ENCODE measurements around the gene ELOVL5. TPM values are rescaled to one million over a fixed set of nuclear protein-coding genes. Genes with fewer than 3 reads are reported as not detected.

The ELOVL5 gene
- polyA plus RNA-seq, 1 donor from 2014 or later = 31.2 TPM

DNA sequence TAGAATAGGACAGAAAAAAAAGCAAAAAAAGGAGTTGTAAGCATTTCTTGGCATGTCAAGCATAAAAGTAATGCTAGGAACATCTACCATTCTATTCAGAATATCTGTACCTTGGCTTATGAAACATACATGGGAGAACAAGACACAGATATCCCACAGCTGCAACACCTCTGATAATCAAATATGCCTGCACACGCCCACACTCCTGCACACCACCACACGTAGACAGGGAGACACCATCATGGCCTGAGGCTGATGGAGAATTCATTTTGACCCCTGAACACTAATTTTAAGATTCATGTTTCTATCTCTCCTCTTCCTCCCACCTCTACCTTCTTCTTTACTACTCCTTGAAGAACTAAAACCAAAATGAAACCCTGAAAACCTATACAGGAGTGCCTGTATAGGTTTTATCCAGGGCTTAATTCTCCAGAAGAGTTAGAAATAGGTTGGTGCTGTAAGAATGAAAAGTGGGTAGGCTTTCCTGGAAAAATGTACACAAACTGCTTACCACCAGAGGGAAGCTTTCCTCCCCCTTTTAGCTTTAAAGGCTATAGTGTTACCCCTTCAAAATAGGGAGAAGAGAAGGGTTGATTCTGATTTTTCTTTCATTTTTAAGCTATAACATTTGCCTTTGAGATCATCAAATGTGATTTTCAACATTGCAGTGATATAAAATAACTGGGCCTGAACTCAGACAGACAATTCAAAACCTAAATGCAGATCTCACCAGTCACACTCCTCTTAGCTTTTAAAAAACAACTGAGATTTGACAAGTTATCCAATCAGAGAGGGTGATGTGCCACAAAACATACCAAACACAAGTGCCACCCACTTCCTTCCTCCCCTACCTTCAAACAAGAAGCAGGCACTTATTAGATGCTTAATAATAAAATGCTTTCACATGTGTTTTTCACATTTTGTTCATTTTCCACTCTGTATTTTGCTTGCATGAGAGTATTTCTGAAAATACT is 57.9 kb downstream of the ELOVL5 start:
- H3K27me3 ChIP-seq (ENCODE audit: insufficient read depth, low read depth, low read length) = no peaks in the 10 kb centered on the region
- H2AFZ ChIP-seq (ENCODE audit: low read depth, low read length) = no peak overlapping the region
- no peak overlapping the region for H3K9ac ChIP-seq (ENCODE audit: low read length)
- H3F3A ChIP-seq (ENCODE audit: insufficient read depth, low read length, poor library complexity, severe bottlenecking) = no peaks in the 10 kb centered on the region
- H3K4me2 ChIP-seq (ENCODE audit: low read length) = no peak overlapping the region
- H4K20me1 ChIP-seq (ENCODE audit: insufficient read depth) = no peaks in the 10 kb centered on the region
- H3K36me3 ChIP-seq (ENCODE audit: insufficient read depth, low read length) = peaks cover 7% of the 10 kb centered on the region
- H3K27ac ChIP-seq (ENCODE audit: low read length) = no peak overlapping the region
- no peak overlapping the region for H3K4me3 ChIP-seq (ENCODE audit: low read length)
- no peaks in the 10 kb centered on the region for H3K9me3 ChIP-seq (ENCODE audit: low read length)
- peaks cover 3% of the 10 kb centered on the region for H3K79me2 ChIP-seq (replicated peaks; ENCODE audit: insufficient read depth, low read length)
- no peaks in the 10 kb centered on the region for H3K9me2 ChIP-seq (ENCODE audit: insufficient read depth, low read length)
- TF ChIP-seq TAF1 (IDR thresholded peaks at IDR 0.05; ENCODE audit: low read depth) (no peak), POLR2AphosphoS5 (IDR thresholded peaks at IDR 0.05) (no peak), EP300 (conservative IDR thresholded peaks at IDR 0.05; ENCODE audit: poor library complexity, severe bottlenecking) (no peak), MXI1 (conservative IDR thresholded peaks at IDR 0.05; ENCODE audit: poor library complexity, severe bottlenecking) (no peak), SMC3 (conservative IDR thresholded peaks at IDR 0.05; ENCODE audit: poor library complexity) (no peak), RAD21 (conservative IDR thresholded peaks at IDR 0.05) (no peak), EZH2 (IDR thresholded peaks at IDR 0.05; ENCODE audit: borderline replicate concordance, insufficient read depth, low read length, poor library complexity, severe bottlenecking) (no peak)
- TF ChIP-seq, protein P1, sequence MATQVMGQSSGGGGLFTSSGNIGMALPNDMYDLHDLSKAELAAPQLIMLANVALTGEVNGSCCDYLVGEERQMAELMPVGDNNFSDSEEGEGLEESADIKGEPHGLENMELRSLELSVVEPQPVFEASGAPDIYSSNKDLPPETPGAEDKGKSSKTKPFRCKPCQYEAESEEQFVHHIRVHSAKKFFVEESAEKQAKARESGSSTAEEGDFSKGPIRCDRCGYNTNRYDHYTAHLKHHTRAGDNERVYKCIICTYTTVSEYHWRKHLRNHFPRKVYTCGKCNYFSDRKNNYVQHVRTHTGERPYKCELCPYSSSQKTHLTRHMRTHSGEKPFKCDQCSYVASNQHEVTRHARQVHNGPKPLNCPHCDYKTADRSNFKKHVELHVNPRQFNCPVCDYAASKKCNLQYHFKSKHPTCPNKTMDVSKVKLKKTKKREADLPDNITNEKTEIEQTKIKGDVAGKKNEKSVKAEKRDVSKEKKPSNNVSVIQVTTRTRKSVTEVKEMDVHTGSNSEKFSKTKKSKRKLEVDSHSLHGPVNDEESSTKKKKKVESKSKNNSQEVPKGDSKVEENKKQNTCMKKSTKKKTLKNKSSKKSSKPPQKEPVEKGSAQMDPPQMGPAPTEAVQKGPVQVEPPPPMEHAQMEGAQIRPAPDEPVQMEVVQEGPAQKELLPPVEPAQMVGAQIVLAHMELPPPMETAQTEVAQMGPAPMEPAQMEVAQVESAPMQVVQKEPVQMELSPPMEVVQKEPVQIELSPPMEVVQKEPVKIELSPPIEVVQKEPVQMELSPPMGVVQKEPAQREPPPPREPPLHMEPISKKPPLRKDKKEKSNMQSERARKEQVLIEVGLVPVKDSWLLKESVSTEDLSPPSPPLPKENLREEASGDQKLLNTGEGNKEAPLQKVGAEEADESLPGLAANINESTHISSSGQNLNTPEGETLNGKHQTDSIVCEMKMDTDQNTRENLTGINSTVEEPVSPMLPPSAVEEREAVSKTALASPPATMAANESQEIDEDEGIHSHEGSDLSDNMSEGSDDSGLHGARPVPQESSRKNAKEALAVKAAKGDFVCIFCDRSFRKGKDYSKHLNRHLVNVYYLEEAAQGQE (IDR thresholded peaks at IDR 0.05; ENCODE audit: borderline replicate concordance) = no peak
- TF ChIP-seq, protein P2, sequence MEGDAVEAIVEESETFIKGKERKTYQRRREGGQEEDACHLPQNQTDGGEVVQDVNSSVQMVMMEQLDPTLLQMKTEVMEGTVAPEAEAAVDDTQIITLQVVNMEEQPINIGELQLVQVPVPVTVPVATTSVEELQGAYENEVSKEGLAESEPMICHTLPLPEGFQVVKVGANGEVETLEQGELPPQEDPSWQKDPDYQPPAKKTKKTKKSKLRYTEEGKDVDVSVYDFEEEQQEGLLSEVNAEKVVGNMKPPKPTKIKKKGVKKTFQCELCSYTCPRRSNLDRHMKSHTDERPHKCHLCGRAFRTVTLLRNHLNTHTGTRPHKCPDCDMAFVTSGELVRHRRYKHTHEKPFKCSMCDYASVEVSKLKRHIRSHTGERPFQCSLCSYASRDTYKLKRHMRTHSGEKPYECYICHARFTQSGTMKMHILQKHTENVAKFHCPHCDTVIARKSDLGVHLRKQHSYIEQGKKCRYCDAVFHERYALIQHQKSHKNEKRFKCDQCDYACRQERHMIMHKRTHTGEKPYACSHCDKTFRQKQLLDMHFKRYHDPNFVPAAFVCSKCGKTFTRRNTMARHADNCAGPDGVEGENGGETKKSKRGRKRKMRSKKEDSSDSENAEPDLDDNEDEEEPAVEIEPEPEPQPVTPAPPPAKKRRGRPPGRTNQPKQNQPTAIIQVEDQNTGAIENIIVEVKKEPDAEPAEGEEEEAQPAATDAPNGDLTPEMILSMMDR (IDR thresholded peaks at IDR 0.05; ENCODE audit: poor library complexity, severe bottlenecking) = no peak

DNA sequence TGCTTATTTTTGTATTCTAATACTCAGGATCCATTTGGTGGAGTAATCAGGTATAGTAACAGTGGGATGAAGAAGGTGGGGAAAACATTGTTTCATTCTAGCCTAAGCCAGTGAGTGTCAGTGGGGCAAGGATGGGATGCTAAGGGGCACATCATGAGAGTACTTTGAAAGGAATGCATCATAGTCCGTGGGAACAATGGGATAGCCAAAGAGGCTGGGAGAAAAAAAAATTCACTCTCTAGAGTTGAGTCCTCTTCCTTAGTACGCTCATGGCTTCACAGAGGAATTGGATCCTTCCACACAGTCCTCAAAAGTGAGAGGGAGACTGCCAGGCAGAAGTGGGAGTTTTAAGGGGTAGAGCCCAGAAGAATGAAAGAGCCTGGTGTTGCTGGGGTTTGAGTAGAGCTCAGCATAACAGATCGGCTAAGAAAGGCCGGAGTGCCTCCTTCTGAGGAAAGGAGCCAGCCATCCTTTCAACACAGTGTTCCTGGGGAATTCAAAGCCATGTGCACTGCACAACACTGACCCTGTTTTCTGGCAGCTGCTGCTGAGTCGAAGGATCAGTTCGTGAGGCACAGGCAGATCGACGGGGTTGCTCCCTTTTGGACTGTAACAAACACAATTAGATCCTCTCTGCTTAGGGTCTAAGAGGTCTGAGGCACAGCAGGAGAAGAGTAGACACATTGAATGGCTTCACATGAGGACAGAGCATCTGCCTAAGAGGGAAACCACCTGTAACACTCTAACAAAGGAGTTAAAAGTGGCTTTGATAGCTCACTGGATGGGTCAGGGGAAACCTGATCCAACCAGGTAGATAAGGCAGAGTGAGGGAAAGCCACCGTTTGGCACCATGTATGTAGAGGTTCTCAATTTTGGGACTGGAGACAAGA is 61.2 kb downstream of the ELOVL5 start:
- Histone ChIP-seq H3K27me3 (ENCODE audit: insufficient read depth, low read depth, low read length) (no peaks in the 10 kb centered on the region), H2AFZ (ENCODE audit: low read depth, low read length) (no peak overlapping the region), H4K20me1 (ENCODE audit: insufficient read depth) (no peaks in the 10 kb centered on the region), H3F3A (ENCODE audit: insufficient read depth, low read length, poor library complexity, severe bottlenecking) (no peaks in the 10 kb centered on the region), H3K9me3 (ENCODE audit: low read length) (no peaks in the 10 kb centered on the region), H3K9me2 (ENCODE audit: insufficient read depth, low read length) (no peaks in the 10 kb centered on the region), H3K9ac (ENCODE audit: low read length) (no peak overlapping the region), H3K27ac (ENCODE audit: low read length) (no peak overlapping the region), H3K79me2 (replicated peaks; ENCODE audit: insufficient read depth, low read length) (no peaks in the 10 kb centered on the region), H3K4me2 (ENCODE audit: low read length) (no peak overlapping the region), H3K36me3 (ENCODE audit: insufficient read depth, low read length) (peaks cover 7% of the 10 kb centered on the region), H3K4me3 (ENCODE audit: low read length) (no peak overlapping the region)
- TF ChIP-seq, protein P1 (IDR thresholded peaks at IDR 0.05; ENCODE audit: borderline replicate concordance) = no peak
- TF ChIP-seq, protein P2 (IDR thresholded peaks at IDR 0.05; ENCODE audit: poor library complexity, severe bottlenecking) = no peak
- no peak for TF ChIP-seq TAF1 (IDR thresholded peaks at IDR 0.05; ENCODE audit: low read depth)
- TF ChIP-seq EP300 (conservative IDR thresholded peaks at IDR 0.05; ENCODE audit: poor library complexity, severe bottlenecking) = no peak
- TF ChIP-seq RAD21 (conservative IDR thresholded peaks at IDR 0.05) = no peak
- no peak for TF ChIP-seq MXI1 (conservative IDR thresholded peaks at IDR 0.05; ENCODE audit: poor library complexity, severe bottlenecking)
- no peak for TF ChIP-seq EZH2 (IDR thresholded peaks at IDR 0.05; ENCODE audit: borderline replicate concordance, insufficient read depth, low read length, poor library complexity, severe bottlenecking)
- no peak for TF ChIP-seq POLR2AphosphoS5 (IDR thresholded peaks at IDR 0.05)
- TF ChIP-seq SMC3 (conservative IDR thresholded peaks at IDR 0.05; ENCODE audit: poor library complexity) = no peak

Measured in neural cell (in vitro differentiated cells).